HEK293T (cell line): ENCODE results near the gene SSNA1.

ENCODE experiments used
- CTCF ChIA-PET: fragments of 350-600 bp; formaldehyde crosslinking; extraction: SDS; loops from one replicate; lab custom pipeline; 2021; ENCODE audit warnings: antibody characterized with exemption, inconsistent platforms; lab: Yijun Ruan, JAX
- POLR2A ChIA-PET: fragments of 350-600 bp; formaldehyde crosslinking; extraction: SDS; loops from one replicate; lab custom pipeline; 2020; ENCODE audit warnings: antibody characterized with exemption, inconsistent platforms; lab: Yijun Ruan, JAX
- DNase-seq: peaks from one replicate; pipeline ENCODE4 v3.0.0; 2012; ENCODE audit warnings: mixed read lengths; ENCODE audit errors: extremely low spot score
- ARNT ChIP-seq: fragments of 450-650 bp; IDR thresholded peaks from 2 replicates; pipeline ENCODE4 v1.6.1; 2017; ENCODE audit warnings: mild to moderate bottlenecking
- BHLHE40 ChIP-seq: fragments of 450-650 bp; IDR thresholded peaks from 2 replicates; pipeline ENCODE4 v1.6.1; 2016; ENCODE audit warnings: mild to moderate bottlenecking, moderate library complexity, borderline replicate concordance
- CTBP1 ChIP-seq: fragments of 450-650 bp; IDR thresholded peaks from 2 replicates; pipeline ENCODE4 v1.6.1; 2016; ENCODE audit warnings: borderline replicate concordance
- ELF4 ChIP-seq: fragments of 450-650 bp; IDR thresholded peaks from 2 replicates; pipeline ENCODE4 v1.6.1; 2017; ENCODE audit warnings: antibody characterized with exemption
- FOXA1 ChIP-seq: fragments of 450-650 bp; IDR thresholded peaks from 2 replicates; pipeline ENCODE4 v1.6.1; 2016; ENCODE audit warnings: mild to moderate bottlenecking
- FOXK2 ChIP-seq: fragments of 450-650 bp; IDR thresholded peaks from 2 replicates; pipeline ENCODE4 v1.6.1; 2016; ENCODE audit warnings: mild to moderate bottlenecking
- FOXM1 ChIP-seq: fragments of 450-650 bp; IDR thresholded peaks from 2 replicates; pipeline ENCODE4 v1.6.1; 2017; ENCODE audit warnings: mild to moderate bottlenecking, borderline replicate concordance
- HDGF ChIP-seq: fragments of 450-650 bp; IDR thresholded peaks from 2 replicates; pipeline ENCODE4 v1.6.1; 2017; ENCODE audit warnings: antibody characterized with exemption, borderline replicate concordance
- L3MBTL2 ChIP-seq: fragments of 450-650 bp; conservative IDR thresholded peaks from 2 replicates; pipeline ENCODE4 v1.6.1; 2016; ENCODE audit warnings: mild to moderate bottlenecking
- LEF1 ChIP-seq: fragments of 450-650 bp; IDR thresholded peaks from 2 replicates; pipeline ENCODE4 v1.6.1; 2017; ENCODE audit warnings: mild to moderate bottlenecking, borderline replicate concordance
- NFRKB ChIP-seq: fragments of 450-650 bp; IDR thresholded peaks from 2 replicates; pipeline ENCODE4 v1.6.1; 2016; ENCODE audit warnings: mild to moderate bottlenecking, moderate library complexity
- SP1 ChIP-seq: fragments of 450-650 bp; IDR thresholded peaks from 2 replicates; pipeline ENCODE4 v1.6.1; 2017
- SUZ12 ChIP-seq: fragments of 450-650 bp; IDR thresholded peaks from 2 replicates; pipeline ENCODE4 v1.6.1; 2016; ENCODE audit warnings: mild to moderate bottlenecking
- TARDBP ChIP-seq: fragments of 450-650 bp; IDR thresholded peaks from 2 replicates; pipeline ENCODE4 v1.6.1; 2016
- ZNF384 ChIP-seq: fragments of 450-650 bp; IDR thresholded peaks from 2 replicates; pipeline ENCODE4 v1.6.1; 2016
- TF ChIP-seq, protein P1 (sequence below): fragments of 450-650 bp; IDR thresholded peaks from 2 replicates; pipeline ENCODE4 v1.6.1; 2016

SSNA1 gene

DNA sequence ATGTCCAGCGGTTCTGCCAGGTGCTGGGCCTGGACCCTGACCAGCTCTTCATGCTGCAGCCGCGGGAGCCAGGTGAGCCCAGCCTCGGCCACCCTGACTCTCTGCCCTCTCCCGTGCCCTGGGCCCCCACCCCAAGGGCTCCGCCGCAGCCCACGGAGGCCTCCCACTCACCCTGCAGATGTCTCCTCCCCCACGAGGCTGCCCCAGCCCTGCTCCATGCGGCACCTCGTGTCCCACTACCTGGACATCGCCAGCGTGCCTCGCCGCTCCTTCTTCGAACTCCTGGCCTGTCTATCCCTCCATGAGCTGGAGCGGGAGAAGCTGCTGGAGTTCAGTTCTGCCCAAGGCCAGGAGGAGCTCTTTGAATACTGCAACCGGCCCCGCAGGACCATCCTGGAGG lies 26.1 kb downstream of the SSNA1 start:
- TF ChIP-seq FOXM1 (no peak), ARNT (no peak), NFRKB (no peak), SP1 (no peak), HDGF (no peak), TARDBP (no peak), FOXA1 (no peak), ZNF384 (no peak), FOXK2 (no peak), SUZ12 (no peak), L3MBTL2 (no peak), LEF1 (no peak), BHLHE40 (no peak), ELF4 (no peak), CTBP1 (no peak)
- TF ChIP-seq, protein P1, sequence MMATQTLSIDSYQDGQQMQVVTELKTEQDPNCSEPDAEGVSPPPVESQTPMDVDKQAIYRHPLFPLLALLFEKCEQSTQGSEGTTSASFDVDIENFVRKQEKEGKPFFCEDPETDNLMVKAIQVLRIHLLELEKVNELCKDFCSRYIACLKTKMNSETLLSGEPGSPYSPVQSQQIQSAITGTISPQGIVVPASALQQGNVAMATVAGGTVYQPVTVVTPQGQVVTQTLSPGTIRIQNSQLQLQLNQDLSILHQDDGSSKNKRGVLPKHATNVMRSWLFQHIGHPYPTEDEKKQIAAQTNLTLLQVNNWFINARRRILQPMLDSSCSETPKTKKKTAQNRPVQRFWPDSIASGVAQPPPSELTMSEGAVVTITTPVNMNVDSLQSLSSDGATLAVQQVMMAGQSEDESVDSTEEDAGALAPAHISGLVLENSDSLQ, result no peak
- DNase-seq, result no peak
- ChIA-PET CTCF (interaction anchor here (1.4 to 2.0 kb wide), 2 partner anchors 8 to 22 kb away, joined by 5 to 6 read pairs; no protein-coding TSS in a partner anchor), POLR2A (interaction anchor here (0.7 to 3.8 kb wide), 3 partner anchors 10 to 20 kb away, joined by 4 to 16 read pairs (median 7); partner anchors contain the start of genes NDOR1, TMEM203 and TPRN)

DNA sequence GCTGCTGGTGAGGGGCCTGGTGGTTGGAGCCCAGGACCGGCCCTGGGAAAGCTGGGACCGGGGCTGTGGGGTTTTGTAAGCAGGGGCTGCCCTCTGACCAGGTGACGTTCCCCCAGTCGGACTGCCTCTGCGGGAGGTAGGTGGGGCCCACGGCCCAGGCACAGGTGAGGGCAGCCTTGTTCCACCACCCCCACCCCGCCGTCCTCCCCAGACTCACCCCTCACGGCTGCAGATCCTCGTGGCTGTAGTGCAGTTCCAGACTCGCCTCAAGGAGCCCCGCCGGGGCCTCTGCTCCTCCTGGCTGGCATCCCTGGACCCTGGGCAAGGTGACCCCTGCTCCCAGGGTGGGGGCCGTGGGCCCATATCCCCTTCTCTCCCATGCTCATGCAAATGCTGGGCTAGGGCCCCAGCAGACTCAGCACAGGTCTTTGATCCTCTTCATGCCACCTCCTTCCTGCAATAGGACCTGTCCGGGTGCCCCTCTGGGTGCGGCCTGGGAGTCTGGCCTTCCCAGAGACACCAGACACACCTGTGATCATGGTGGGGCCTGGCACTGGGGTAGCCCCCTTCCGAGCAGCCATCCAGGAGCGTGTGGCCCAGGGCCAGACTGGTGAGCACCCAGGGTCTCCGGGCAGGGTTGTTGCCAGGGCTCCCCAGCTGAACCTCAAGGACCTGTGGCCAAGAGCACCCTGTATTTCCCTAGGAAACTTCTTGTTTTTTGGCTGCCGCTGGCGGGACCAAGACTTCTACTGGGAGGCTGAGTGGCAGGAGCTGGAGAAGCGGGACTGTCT lies 26.9 kb downstream of the SSNA1 start:
- ChIA-PET CTCF (no interaction called here), POLR2A (interaction anchor here (0.7 to 3.8 kb wide), 4 partner anchors 10 to 21 kb away, joined by 3 to 16 read pairs (median 6); partner anchors contain the start of genes NDOR1, TMEM203 and TPRN)
- no peak for DNase-seq
- TF ChIP-seq FOXM1, result no peak
- no peak for TF ChIP-seq HDGF
- TF ChIP-seq ARNT, result no peak
- TF ChIP-seq BHLHE40, result no peak
- TF ChIP-seq FOXK2, result no peak
- no peak for TF ChIP-seq TARDBP
- TF ChIP-seq ZNF384, result no peak
- TF ChIP-seq SUZ12, result no peak
- TF ChIP-seq, protein P1, result no peak
- no peak for TF ChIP-seq NFRKB
- TF ChIP-seq ELF4, result no peak
- TF ChIP-seq LEF1, result no peak
- no peak for TF ChIP-seq SP1
- no peak for TF ChIP-seq FOXA1
- TF ChIP-seq CTBP1, result no peak
- TF ChIP-seq L3MBTL2, result no peak

DNA sequence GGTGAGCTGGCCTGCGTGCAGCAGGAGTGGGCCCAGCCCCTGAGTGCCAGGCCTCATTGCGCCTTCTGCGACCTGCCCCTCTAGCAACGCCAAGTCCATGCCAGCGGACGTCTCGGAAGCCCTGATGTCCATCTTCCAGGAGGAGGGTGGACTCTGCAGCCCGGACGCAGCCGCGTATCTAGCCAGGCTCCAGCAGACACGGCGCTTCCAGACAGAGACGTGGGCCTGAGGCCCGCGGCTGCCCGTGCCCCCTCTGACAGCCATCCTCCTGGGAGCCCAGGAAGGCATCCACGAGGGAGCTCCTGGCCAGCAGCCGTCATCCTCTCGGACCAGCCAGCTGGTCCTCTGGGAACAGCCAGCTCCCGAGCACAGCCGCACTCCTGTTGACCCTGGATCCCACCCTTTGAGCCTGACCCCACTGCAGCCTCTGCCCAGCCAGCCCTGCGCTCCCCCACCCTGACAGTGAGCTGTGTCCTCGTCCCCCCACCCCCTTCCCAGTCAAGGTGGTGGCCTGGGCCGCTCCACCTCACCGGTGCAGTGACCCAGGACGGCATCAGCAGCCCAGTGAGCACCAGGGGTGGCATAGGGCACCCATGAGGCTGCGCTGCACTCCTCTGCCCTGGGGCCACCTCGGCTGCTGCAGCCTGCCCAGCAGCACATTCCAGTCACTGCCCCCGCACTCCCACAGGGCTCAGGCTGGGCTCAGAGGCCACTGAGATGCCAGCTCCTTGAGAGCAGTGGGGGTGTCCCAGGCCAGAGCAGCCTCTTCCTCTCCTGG lies 27.9 kb downstream of the SSNA1 start:
- DNase-seq, result no peak
- POLR2A ChIA-PET, result interaction anchor here (0.9 to 3.8 kb wide), 6 partner anchors 9 to 27 kb away, joined by 3 to 16 read pairs (median 3); partner anchors contain the start of genes NDOR1, TMEM203 and TPRN
- TF ChIP-seq SP1 (no peak), ZNF384 (no peak), SUZ12 (no peak), BHLHE40 (no peak), ARNT (no peak), HDGF (no peak), FOXA1 (no peak), CTBP1 (no peak), NFRKB (no peak), ELF4 (no peak), L3MBTL2 (no peak), FOXM1 (no peak)
- CTCF ChIA-PET, result no interaction called here

DNA sequence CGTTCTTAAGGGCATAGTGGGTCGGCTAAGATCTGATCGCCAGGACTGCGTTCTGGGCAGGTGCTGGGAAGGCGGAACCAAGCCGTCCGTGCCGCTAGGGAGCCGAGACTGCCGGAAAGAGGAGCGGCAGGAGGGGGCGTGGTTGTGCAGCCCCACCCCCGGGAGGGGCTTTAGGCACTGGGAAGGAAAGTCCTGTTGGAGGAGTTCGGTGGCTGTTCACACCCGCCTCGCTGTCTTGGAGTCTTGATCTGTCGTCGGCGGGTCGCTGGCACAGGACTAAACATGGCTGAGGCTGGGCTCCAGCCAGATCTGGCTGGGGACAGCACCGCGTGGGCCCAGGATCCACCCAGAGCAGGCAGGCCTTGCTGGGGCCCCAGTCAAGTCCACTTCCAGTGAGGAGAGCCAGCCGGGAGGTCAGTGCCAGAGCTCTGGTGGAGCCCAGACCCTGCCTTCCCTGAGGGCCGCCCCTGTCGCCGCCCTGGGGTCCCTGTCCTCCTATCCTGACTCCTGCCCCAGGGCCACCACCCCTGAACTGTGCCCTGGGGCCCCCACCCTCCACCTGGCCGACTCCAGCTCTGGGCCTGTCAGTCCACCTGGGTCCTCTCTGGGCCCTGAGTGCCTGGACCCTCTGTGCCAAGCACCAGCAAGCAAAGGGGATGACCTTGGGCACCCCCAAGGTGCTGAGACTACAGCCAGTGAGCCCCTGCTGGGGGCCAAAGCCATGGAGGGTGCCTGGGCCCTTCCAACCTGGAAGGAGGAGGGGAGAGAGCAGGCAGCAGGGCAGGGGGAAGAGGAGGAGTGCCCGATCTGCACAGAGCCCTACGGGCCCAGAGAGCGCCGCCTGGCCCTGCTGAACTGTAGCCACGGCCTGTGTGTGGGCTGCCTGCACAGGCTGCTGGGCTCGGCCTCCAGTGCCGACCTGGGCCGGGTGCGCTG lies 29.1 kb downstream of the SSNA1 start:
- ChIA-PET POLR2A (interaction anchor here (0.9 to 3.8 kb wide), 5 partner anchors 13 to 28 kb away, joined by 3 to 16 read pairs (median 3); partner anchors contain the start of genes NDOR1, TMEM203 and TPRN), CTCF (no interaction called here)
- peak; percentile 55 for DNase-seq
- TF ChIP-seq BHLHE40 (no peak), NFRKB (no peak), FOXK2 (no peak)
- TF ChIP-seq, protein P1, result no peak

DNA sequence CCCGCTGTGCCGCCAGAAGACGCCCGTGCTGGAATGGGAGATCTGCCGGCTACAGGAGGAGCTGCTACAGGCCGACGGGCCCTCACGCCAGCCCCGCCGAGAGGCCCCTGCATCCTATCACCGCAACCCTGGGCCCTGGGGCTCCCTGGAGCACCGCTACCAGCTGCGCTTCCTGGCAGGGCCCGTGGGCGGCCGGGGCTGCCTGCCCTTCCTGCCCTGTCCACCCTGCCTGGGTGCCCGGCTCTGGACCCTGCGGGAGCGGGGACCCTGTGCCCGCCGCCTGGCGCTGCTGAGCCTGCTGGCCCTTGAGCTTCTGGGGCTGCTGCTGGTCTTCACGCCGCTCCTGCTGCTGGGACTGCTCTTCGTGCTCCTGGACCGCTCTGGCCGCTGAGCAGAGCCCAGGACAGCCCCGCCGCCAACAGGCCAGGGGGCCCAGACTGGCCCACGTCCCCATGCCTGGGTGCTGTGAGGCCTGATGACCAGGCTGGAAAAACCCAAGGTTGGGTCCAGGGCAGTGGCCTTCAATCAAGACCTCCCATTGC lies 29.8 kb downstream of the SSNA1 start:
- TF ChIP-seq, protein P1, result no peak
- no peak for TF ChIP-seq FOXM1
- no peak for TF ChIP-seq LEF1
- no peak for TF ChIP-seq ZNF384
- TF ChIP-seq NFRKB, result no peak
- TF ChIP-seq TARDBP, result no peak
- TF ChIP-seq L3MBTL2, result no peak
- no peak for TF ChIP-seq FOXA1
- TF ChIP-seq SP1, result no peak
- no peak for TF ChIP-seq ELF4
- TF ChIP-seq SUZ12, result no peak
- no peak for TF ChIP-seq BHLHE40
- no peak for TF ChIP-seq HDGF
- no peak for TF ChIP-seq FOXK2
- TF ChIP-seq CTBP1, result no peak
- TF ChIP-seq ARNT, result no peak
- no peak for DNase-seq
- ChIA-PET POLR2A (interaction anchor here (1.7 kb wide), 1 partner anchor 14 kb away, joined by 5 read pairs; the partner anchor contains the start of genes NDOR1 and TMEM203), CTCF (no interaction called here)
